ENCODE measurements around the gene PIGH.

Gene PIGH

GRCh38 chr14:67572608-67573007 is 27.5 kb downstream of the PIGH start:
- peaks cover 7% of the 10 kb centered on the region for H3K4me1 Mint-ChIP-seq
- no peak overlapping the region for H3K4me3 Mint-ChIP-seq
- no peak for ATAC-seq
- DNase-seq (ENCODE audit: low spot score in 2 of 2), result no peak
- H3K36me3 Mint-ChIP-seq, result no peaks in the 10 kb centered on the region
- H3K27ac Mint-ChIP-seq, result peak overlapping the region; percentile 6
- H3K9me3 Mint-ChIP-seq, result no peaks in the 10 kb centered on the region

- no peaks in the 10 kb centered on the region for H3K36me3 Mint-ChIP-seq
- H3K27ac Mint-ChIP-seq, result no peak overlapping the region
- ATAC-seq, result no peak
Measured at GRCh38 chr14:67571991-67572323, 28.1 kb downstream of the PIGH start.

DNA sequence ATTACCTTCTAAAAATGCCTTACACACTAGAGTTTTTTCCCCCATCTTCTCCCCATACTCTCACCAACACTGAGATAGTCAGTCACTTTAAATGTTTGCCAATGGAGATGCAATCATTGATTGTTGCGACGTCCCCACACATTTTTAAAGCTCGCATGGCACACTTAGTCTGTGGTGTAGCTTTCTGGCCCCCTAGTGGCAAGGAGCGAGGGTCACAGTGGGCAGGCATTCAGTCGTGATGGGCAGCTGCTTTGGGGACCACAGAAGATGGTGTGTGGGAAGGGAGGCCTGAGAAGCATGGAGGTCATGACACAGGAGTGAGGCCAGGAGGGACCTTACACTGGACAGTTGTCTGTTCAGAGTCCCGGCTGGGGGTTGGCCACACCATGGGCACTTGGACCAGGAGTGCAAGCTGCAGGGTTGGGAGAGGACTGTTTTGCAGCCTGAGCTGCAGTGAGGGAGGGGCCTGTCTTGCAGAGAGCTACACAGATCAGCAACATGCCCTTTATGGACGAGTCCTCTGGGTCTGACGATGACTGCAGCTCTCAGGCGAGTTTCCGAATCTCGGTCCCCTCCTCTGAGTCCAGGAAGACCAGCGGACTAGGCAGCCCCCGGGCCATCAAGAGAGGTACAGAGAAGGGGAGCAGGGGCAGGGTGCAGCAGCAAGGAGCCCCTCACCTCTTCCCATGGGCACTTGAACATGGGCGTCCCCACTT is 28.6 kb downstream of the PIGH start:
- Mint-ChIP-seq H3K9me3 (no peaks in the 10 kb centered on the region), H3K4me1 (peaks cover 7% of the 10 kb centered on the region), H3K36me3 (no peaks in the 10 kb centered on the region), H3K4me3 (no peak overlapping the region), H3K27ac (no peak overlapping the region)
- peak; percentile 45 to 80 for DNase-seq (ENCODE audit: low spot score in 2 of 2)
- ATAC-seq, result peak; percentile 84

More at GRCh38 chr14:67571991-67572323, 28.1 kb downstream of the PIGH start:
- no peak for DNase-seq (ENCODE audit: low spot score in 2 of 2)
- Mint-ChIP-seq H3K4me1 (peaks cover 7% of the 10 kb centered on the region), H3K4me3 (no peak overlapping the region), H3K9me3 (no peaks in the 10 kb centered on the region)

DNA sequence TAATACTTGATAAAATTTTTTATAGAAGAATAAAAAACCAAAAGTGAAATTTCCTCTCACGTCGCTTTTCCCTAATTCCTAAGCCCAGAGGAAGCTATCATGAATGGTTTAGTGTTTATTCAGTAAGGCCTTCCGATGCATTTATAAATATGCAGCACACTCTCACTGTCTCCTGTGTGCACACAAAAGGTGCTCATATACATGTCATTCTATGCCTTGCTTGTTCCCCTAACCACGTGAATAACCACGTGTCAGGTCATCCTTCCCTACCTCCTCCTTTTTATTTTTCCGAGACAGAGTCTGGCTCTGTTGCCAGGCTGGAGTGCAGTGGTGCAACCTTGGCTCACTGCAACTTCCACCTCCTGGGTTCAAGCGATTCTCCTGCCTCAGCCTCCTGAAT is 29.6 kb downstream of the PIGH start:
- no peak for DNase-seq (ENCODE audit: low spot score in 2 of 2)
- Mint-ChIP-seq H3K9me3 (no peaks in the 10 kb centered on the region), H3K36me3 (no peaks in the 10 kb centered on the region), H3K4me1 (peaks cover 7% of the 10 kb centered on the region), H3K27ac (no peak overlapping the region), H3K4me3 (no peak overlapping the region)
- ATAC-seq, result no peak

- Mint-ChIP-seq H3K27ac (no peak overlapping the region), H3K4me1 (peaks cover 7% of the 10 kb centered on the region), H3K4me3 (no peak overlapping the region), H3K36me3 (no peaks in the 10 kb centered on the region), H3K9me3 (no peaks in the 10 kb centered on the region)
- ATAC-seq, result no peak
- DNase-seq (ENCODE audit: low spot score in 2 of 2), result no peak
Measured at GRCh38 chr14:67569651-67570290, 30.3 kb downstream of the PIGH start.

DNA sequence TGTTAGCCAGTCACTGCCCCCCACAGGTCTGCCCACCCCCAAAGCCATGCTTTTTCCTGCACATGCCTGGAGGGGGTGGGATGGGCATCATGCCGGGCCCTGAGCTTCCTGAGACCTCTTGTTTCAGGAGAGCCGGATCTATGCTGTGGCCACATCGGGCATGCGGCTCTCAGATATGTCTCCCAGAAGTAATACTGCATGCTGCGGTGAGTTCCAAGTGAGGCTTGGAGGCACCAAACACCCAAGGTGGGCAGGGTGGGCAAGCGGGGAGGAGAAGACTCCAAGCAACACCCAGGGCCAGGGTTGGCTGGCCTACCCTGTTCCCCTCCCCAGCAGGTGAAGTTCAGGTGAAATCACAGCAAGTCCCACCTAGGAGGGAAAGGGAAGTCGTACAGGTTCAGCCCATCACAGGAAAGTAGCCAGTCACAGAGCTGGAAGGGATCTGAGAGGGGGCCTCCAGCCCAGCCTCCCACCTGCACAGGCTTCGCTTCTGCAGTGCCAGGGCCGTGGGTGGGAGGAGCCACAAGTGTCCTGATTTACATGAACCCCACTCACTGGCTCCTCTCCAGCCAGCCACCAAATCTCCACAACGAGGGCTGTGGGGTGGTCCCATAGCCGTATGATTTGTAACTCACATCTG is 30.9 kb downstream of the PIGH start:
- Mint-ChIP-seq H3K4me1 (peaks cover 7% of the 10 kb centered on the region), H3K27ac (no peak overlapping the region), H3K9me3 (no peaks in the 10 kb centered on the region), H3K4me3 (no peak overlapping the region), H3K36me3 (no peaks in the 10 kb centered on the region)
- ATAC-seq (no peak), DNase-seq (ENCODE audit: low spot score in 2 of 2) (no peak)

- H3K9me3 Mint-ChIP-seq, result no peaks in the 10 kb centered on the region
- peak overlapping the region; percentile 33 for H3K27ac Mint-ChIP-seq
- DNase-seq (ENCODE audit: low spot score in 2 of 2), result no peak
- no peak for ATAC-seq
- H3K4me3 Mint-ChIP-seq, result no peak overlapping the region
- H3K36me3 Mint-ChIP-seq, result no peaks in the 10 kb centered on the region
- H3K4me1 Mint-ChIP-seq, result peaks cover 7% of the 10 kb centered on the region
Measured at GRCh38 chr14:67567654-67568053, 32.4 kb downstream of the PIGH start.

- peaks cover 7% of the 10 kb centered on the region for H3K4me1 Mint-ChIP-seq
- no peak for ATAC-seq
- H3K27ac Mint-ChIP-seq, result no peak overlapping the region
- no peaks in the 10 kb centered on the region for H3K36me3 Mint-ChIP-seq
- H3K4me3 Mint-ChIP-seq, result no peak overlapping the region
- DNase-seq (ENCODE audit: low spot score in 2 of 2), result no peak
- no peaks in the 10 kb centered on the region for H3K9me3 Mint-ChIP-seq
Measured at GRCh38 chr14:67566908-67567307, 33.2 kb downstream of the PIGH start.

DNA sequence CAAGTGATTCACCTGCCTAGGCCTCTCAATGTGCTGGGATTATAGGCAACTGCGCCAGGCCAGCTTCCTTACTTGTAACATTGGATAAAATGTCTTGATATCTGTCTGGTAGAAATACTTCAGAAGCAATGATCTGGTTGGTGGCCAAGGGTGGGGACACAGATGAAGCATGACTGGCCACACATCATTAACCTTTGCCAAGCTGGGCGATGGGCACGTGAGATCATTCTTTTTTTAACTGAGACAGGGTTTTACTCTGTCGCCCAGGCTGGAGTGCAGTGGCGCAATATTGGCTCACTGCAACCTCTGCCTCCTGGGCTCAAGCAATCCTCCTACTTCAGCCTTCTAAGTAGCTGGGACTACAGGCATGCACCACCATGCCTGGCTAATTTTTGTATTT is 35.8 kb downstream of the PIGH start:
- Mint-ChIP-seq H3K9me3 (no peaks in the 10 kb centered on the region), H3K36me3 (no peaks in the 10 kb centered on the region), H3K4me3 (no peak overlapping the region), H3K4me1 (no peaks in the 10 kb centered on the region), H3K27ac (no peak overlapping the region)
- no peak for ATAC-seq
- DNase-seq (ENCODE audit: low spot score in 2 of 2), result no peak

DNA sequence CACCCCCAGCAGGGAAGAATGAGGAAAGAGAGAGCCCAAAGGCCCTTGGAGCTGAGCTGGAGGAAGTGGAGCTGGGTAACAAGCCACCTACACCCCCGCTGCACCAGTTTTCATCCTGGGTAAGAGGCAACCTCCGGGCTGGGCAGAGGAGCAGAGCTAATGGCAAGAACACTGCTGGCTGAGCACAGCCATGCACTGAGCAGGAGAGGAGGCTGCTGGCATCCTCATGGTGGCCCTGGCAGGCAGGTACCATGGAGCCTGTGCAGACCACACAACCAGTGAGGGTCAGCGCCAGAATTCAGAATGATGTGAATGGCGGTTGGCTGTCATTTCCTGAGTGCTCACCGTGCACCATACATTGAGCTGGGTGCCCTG is 37.3 kb downstream of the PIGH start:
- ATAC-seq (no peak), DNase-seq (ENCODE audit: low spot score in 2 of 2) (no peak)
- Mint-ChIP-seq H3K36me3 (no peaks in the 10 kb centered on the region), H3K4me1 (no peaks in the 10 kb centered on the region), H3K4me3 (no peak overlapping the region), H3K27ac (no peak overlapping the region), H3K9me3 (no peaks in the 10 kb centered on the region)

DNA sequence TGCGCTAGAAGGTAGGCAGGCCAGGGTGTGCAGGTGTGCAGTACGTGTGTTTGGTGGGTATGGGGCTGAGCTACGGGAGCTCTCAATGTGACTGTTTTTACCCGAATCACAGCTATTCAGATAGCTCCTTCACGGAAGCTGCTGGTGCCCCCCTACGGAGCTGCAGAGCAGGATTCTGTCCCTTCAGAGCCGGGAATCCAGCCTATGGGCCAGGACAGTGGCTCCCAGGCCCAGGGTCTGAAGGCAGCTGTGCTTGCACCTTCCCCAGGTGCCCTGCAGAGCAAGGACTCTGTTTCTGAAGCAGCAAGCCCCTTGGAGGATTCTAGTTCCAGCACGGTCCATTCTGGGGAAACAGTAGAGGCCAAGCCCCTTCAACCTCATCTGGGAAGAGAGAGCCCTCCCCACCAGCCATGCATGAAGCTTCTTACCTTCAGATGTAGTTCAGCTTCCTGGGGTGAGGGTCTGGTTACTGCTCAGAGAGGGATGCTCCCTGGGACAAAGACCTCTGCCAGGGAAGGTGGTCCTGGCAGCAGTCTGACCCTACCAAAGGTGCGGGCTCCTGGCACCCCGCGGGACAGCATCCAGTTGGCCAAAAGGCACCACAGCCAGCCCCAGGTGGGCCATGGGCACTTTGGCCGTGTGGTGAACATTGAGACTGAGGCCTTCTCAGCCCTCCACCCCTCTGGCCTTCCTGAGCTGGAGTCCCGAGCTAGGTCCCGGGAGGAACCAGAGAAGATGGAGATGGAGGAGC is 37.9 kb downstream of the PIGH start:
- no peak for DNase-seq (ENCODE audit: low spot score in 2 of 2)

GRCh38 chr14:67559639-67560038 is 40.4 kb downstream of the PIGH start:
- H3K36me3 Mint-ChIP-seq, result no peaks in the 10 kb centered on the region
- no peaks in the 10 kb centered on the region for H3K9me3 Mint-ChIP-seq
- no peaks in the 10 kb centered on the region for H3K4me1 Mint-ChIP-seq
- no peak for ATAC-seq
- no peak overlapping the region for H3K27ac Mint-ChIP-seq
- no peak for DNase-seq (ENCODE audit: low spot score in 2 of 2)
- H3K4me3 Mint-ChIP-seq, result no peak overlapping the region

More for the DNA sequence above, 37.9 kb downstream of the PIGH start:
- Mint-ChIP-seq H3K9me3 (no peaks in the 10 kb centered on the region), H3K36me3 (no peaks in the 10 kb centered on the region), H3K4me1 (no peaks in the 10 kb centered on the region), H3K4me3 (no peak overlapping the region), H3K27ac (no peak overlapping the region)
- ATAC-seq, result no peak

- no peak overlapping the region for H3K27ac Mint-ChIP-seq
- no peak for ATAC-seq
Measured at GRCh38 chr14:67557656-67558055, 42.4 kb downstream of the PIGH start.

DNA sequence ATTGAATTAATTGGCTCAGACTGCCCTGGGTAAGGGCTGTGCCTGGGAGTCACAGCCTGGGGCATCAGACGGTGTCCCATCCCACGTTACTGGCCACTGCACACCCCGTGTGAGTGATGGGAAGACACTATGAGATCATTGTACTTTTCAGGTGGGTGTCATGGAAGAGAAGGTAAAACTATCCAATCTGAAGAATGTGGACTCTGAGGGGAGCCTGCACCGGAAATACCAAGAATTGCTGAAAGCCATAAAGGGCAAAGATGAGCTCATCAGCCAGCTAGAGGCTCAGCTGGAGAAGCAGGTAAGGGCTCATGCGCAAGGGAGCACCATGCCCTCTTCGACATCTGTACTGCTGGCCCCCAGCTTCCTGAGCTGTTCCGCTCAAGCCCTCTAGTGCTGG is 43.0 kb downstream of the PIGH start:
- DNase-seq (ENCODE audit: low spot score in 2 of 2), result no peak
- Mint-ChIP-seq H3K4me1 (no peaks in the 10 kb centered on the region), H3K4me3 (no peak overlapping the region), H3K27ac (no peak overlapping the region), H3K36me3 (no peaks in the 10 kb centered on the region), H3K9me3 (no peaks in the 10 kb centered on the region)
- peak; percentile 33 for ATAC-seq

More at GRCh38 chr14:67557656-67558055, 42.4 kb downstream of the PIGH start:
- DNase-seq (ENCODE audit: low spot score in 2 of 2), result no peak
- H3K4me3 Mint-ChIP-seq, result no peak overlapping the region
- no peaks in the 10 kb centered on the region for H3K36me3 Mint-ChIP-seq
- no peaks in the 10 kb centered on the region for H3K4me1 Mint-ChIP-seq
- no peaks in the 10 kb centered on the region for H3K9me3 Mint-ChIP-seq

DNA sequence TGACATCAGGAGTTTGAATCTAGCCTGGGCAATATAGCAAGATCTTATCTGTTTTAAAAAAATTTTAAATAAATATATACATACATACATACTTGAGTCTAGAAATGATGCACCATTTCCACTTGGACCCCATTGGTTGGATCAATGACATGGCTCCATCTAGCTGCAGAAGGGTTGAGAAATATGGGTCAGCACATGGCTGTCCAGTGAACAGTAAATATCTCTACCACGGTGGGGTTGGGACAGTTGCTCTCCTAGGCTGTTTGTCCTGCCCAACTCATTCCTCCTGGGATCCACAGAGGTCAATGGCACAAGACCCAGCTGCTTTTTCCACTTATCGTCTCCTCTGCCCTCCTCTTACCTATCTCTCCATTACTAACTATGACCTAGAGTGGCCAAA is 43.4 kb downstream of the PIGH start:
- ATAC-seq, result no peak
- Mint-ChIP-seq H3K4me3 (no peak overlapping the region), H3K27ac (no peak overlapping the region), H3K9me3 (no peaks in the 10 kb centered on the region), H3K36me3 (no peaks in the 10 kb centered on the region), H3K4me1 (no peaks in the 10 kb centered on the region)
- DNase-seq (ENCODE audit: low spot score in 2 of 2), result no peak

Data from stimulated activated effector memory CD8-positive, alpha-beta T cell treated with anti-CD3 and anti-CD28 coated beads, Interleukin-12 subunit alpha, Interleukin-12 subunit beta, amount 100 ng/mL, for 72 hours (primary cell).